H9 (cell line): ENCODE data around the gene RFT1. TPM values are rescaled to one million over a fixed set of nuclear protein-coding genes. Genes with fewer than 3 reads are reported as not detected.

ENCODE experiments used
- DNase-seq: peaks from one replicate; pipeline ENCODE4 v3.0.0-alpha.2; 2017
- H2AFZ ChIP-seq: one replicate; pipeline ENCODE4 v1.6.1; 2013; ENCODE audit warnings: mild to moderate bottlenecking, low read length, control low read depth, moderate library complexity
- H2AK5ac ChIP-seq: 2 replicates; pipeline ENCODE4 v1.6.1; 2013; ENCODE audit warnings: low read length, control low read depth, mixed read lengths; ENCODE audit not compliant: insufficient read length
- H2BK120ac ChIP-seq: one replicate; pipeline ENCODE4 v1.6.1; 2013; ENCODE audit warnings: low read depth, mild to moderate bottlenecking, low read length, control low read depth, inconsistent platforms; ENCODE audit not compliant: poor library complexity, severe bottlenecking
- H2BK12ac ChIP-seq: 2 replicates; pipeline ENCODE4 v1.6.1; 2013; ENCODE audit warnings: low read length, control low read depth, mixed read lengths, low read depth; ENCODE audit not compliant: insufficient read length
- H2BK15ac ChIP-seq: 2 replicates; pipeline ENCODE4 v1.6.1; 2013; ENCODE audit warnings: low read depth, low read length, control low read depth
- H2BK20ac ChIP-seq: one replicate; pipeline ENCODE4 v1.6.1; 2013; ENCODE audit warnings: low read depth, mild to moderate bottlenecking, low read length, control low read depth, inconsistent platforms; ENCODE audit not compliant: poor library complexity, severe bottlenecking
- H2BK5ac ChIP-seq: 2 replicates; pipeline ENCODE4 v1.6.1; 2013; ENCODE audit warnings: low read length, control low read depth, mixed read lengths; ENCODE audit not compliant: insufficient read length
- H3K14ac ChIP-seq: 2 replicates; pipeline ENCODE4 v1.6.1; 2013; ENCODE audit warnings: low read length, control low read depth; ENCODE audit not compliant: insufficient read depth
- H3K18ac ChIP-seq: 2 replicates; pipeline ENCODE4 v1.6.1; 2013; ENCODE audit warnings: low read depth, mild to moderate bottlenecking, mixed read lengths, low read length, control low read depth; ENCODE audit not compliant: insufficient read length
- H3K23ac ChIP-seq: 2 replicates; pipeline ENCODE4 v1.6.1; 2013; ENCODE audit warnings: low read length, control low read depth, mixed read lengths, low read depth; ENCODE audit not compliant: insufficient read length
- H3K23me2 ChIP-seq: 2 replicates; pipeline ENCODE4 v1.6.1; 2013; ENCODE audit warnings: low read depth, mild to moderate bottlenecking, mixed read lengths, low read length, control low read depth; ENCODE audit not compliant: insufficient read length, poor library complexity, severe bottlenecking
- H3K27ac ChIP-seq: 2 replicates; pipeline ENCODE4 v1.5.1; 2013; ENCODE audit warnings: low read length, control low read depth, mixed read lengths, low read depth; ENCODE audit not compliant: insufficient read length
- H3K27me3 ChIP-seq: 2 replicates; pipeline ENCODE4 v1.6.1; 2013; ENCODE audit warnings: low read length, control low read depth, inconsistent platforms; ENCODE audit not compliant: insufficient read depth
- H3K4ac ChIP-seq: 2 replicates; pipeline ENCODE4 v1.6.1; 2013; ENCODE audit warnings: low read depth, mild to moderate bottlenecking, control low read depth, inconsistent platforms, low read length, moderate library complexity
- H3K4me1 ChIP-seq: 2 replicates; pipeline ENCODE4 v1.6.1; 2013; ENCODE audit warnings: low read length, control low read depth, inconsistent platforms; ENCODE audit not compliant: insufficient read depth
- H3K4me2 ChIP-seq: 2 replicates; pipeline ENCODE4 v1.6.1; 2013; ENCODE audit warnings: low read length, control low read depth, mixed read lengths; ENCODE audit not compliant: insufficient read length, insufficient read depth
- H3K56ac ChIP-seq: 2 replicates; pipeline ENCODE4 v1.6.1; 2013; ENCODE audit warnings: low read depth, mild to moderate bottlenecking, mixed read lengths, low read length, control low read depth; ENCODE audit not compliant: insufficient read length
- H3K79me1 ChIP-seq: 2 replicates; pipeline ENCODE4 v1.6.1; 2013; ENCODE audit warnings: low read depth, mild to moderate bottlenecking, moderate library complexity, low read length, control low read depth, inconsistent platforms; ENCODE audit not compliant: insufficient read depth, poor library complexity, severe bottlenecking
- H3K79me2 ChIP-seq: 2 replicates; pipeline ENCODE4 v1.6.1; 2013; ENCODE audit warnings: low read length, control low read depth, inconsistent platforms; ENCODE audit not compliant: insufficient read depth
- H3K9ac ChIP-seq: 2 replicates; pipeline ENCODE4 v1.6.1; 2013; ENCODE audit warnings: low read length, control low read depth, mixed read lengths; ENCODE audit not compliant: insufficient read length; ENCODE audit errors: extremely low read depth
- H3K9me3 ChIP-seq: one replicate; pipeline ENCODE4 v1.6.1; 2013; ENCODE audit warnings: low read depth, low read length, inconsistent platforms; ENCODE audit not compliant: control insufficient read depth
- H3T11ph ChIP-seq: one replicate; pipeline ENCODE4 v1.6.1; 2013; ENCODE audit warnings: mild to moderate bottlenecking, low read length, control low read depth, inconsistent platforms
- H4K20me1 ChIP-seq: one replicate; pipeline ENCODE4 v1.6.1; 2013; ENCODE audit not compliant: control insufficient read depth, insufficient read length, insufficient read depth
- H4K5ac ChIP-seq: 2 replicates; pipeline ENCODE4 v1.6.1; 2013; ENCODE audit warnings: low read depth, mild to moderate bottlenecking, mixed read lengths, low read length, control low read depth; ENCODE audit not compliant: insufficient read length
- H4K8ac ChIP-seq: replicated peaks from 2 replicates; pipeline ENCODE4 v1.6.1; 2013; ENCODE audit warnings: low read length, control low read depth, mixed read lengths, low read depth; ENCODE audit not compliant: insufficient read length
- H4K91ac ChIP-seq: 2 replicates; pipeline ENCODE4 v1.6.1; 2013; ENCODE audit warnings: low read depth, mild to moderate bottlenecking, moderate library complexity, mixed read lengths, low read length, control low read depth; ENCODE audit not compliant: insufficient read length
- H3K27ac Mint-ChIP-seq, 3 experiments: 2 replicates in 2 of 3; 3 replicates in 1 of 3; pipeline ENCODE4 v1.8.0; 2020 to 2021; ENCODE audit warnings: mixed read lengths in 3 of 3, mild to moderate bottlenecking in 1 of 3, moderate library complexity in 1 of 3
- H3K27me3 Mint-ChIP-seq: 2 replicates; pipeline ENCODE4 v1.8.0; 2021; ENCODE audit warnings: low read depth, mild to moderate bottlenecking, moderate library complexity, mixed read lengths
- H3K36me3 Mint-ChIP-seq, 3 experiments: 2 replicates in 2 of 3; 3 replicates in 1 of 3; pipeline ENCODE4 v1.8.0; 2020 to 2021; ENCODE audit warnings: low read depth in 3 of 3, mixed read lengths in 3 of 3; ENCODE audit not compliant: insufficient read depth in 1 of 3
- H3K4me1 Mint-ChIP-seq, 2 experiments: 2 replicates each; pipeline ENCODE4 v1.8.0; 2020; ENCODE audit warnings: mixed read lengths in 2 of 2
- H3K4me3 Mint-ChIP-seq, 2 experiments: 2 replicates in 1 of 2; 3 replicates in 1 of 2; pipeline ENCODE4 v1.8.0; 2020 to 2021; ENCODE audit warnings: mild to moderate bottlenecking in 2 of 2, mixed read lengths in 2 of 2, moderate library complexity in 1 of 2
- H3K9me3 Mint-ChIP-seq, 2 experiments: 2 replicates in 1 of 2; 3 replicates in 1 of 2; pipeline ENCODE4 v1.8.0; 2020; ENCODE audit warnings: mild to moderate bottlenecking in 2 of 2, mixed read lengths in 2 of 2, moderate library complexity in 1 of 2
- CTCF ChIP-seq: fragments of 200-600 bp; sonication (generic); conservative IDR thresholded peaks from 3 replicates; pipeline ENCODE4 v1.8.0; 2021; ENCODE audit warnings: antibody characterized with exemption, mild to moderate bottlenecking
- WGBS: extraction: QIAGEN DNeasy Blood & Tissue Kit; methylation state at CpG from one replicate; pipeline ENCODE4 v1.1.7; 2013; ENCODE audit warnings: missing lambda C conversion rate, low lambda C conversion rate, mixed read lengths; ENCODE audit not compliant: insufficient read length; ENCODE audit errors: extremely low coverage; 5-methylcytosine and 5-hydroxymethylcytosine counted together
- total RNA-seq: library from RNA; stranded (reverse); gene quantifications from 2 replicates; pipeline ENCODE4 v1.2.1, GENCODE V29; 2021

Gene RFT1
- total RNA-seq, 1 experiment from 2014 or later, result 24.1 TPM

- Histone ChIP-seq H3K4ac (no peak overlapping the region), H4K20me1 (no peaks in the 10 kb centered on the region), H2BK5ac (no peak overlapping the region), H3K9ac (no peak overlapping the region), H2BK120ac (no peak overlapping the region), H3K14ac (no peak overlapping the region), H2BK15ac (no peak overlapping the region), H2BK12ac (no peak overlapping the region), H3K18ac (no peak overlapping the region), H3K4me1 (no peaks in the 10 kb centered on the region), H3T11ph (no peak overlapping the region), H2AFZ (no peak overlapping the region), H2AK5ac (no peak overlapping the region), H4K91ac (no peak overlapping the region), H3K9me3 (no peaks in the 10 kb centered on the region), H3K23ac (no peak overlapping the region), H4K8ac (no peak overlapping the region), H3K79me1 (no peaks in the 10 kb centered on the region), H3K56ac (no peak overlapping the region), H3K79me2 (no peaks in the 10 kb centered on the region), H4K5ac (no peak overlapping the region), H2BK20ac (no peak overlapping the region), H3K27ac (no peak overlapping the region), H3K27me3 (no peaks in the 10 kb centered on the region), H3K23me2 (no peaks in the 10 kb centered on the region), H3K4me2 (no peak overlapping the region)
- H3K4me1 Mint-ChIP-seq, result peaks cover 6% of the 10 kb centered on the region in 2 experiments; a peak in 3 of 4 replicates
- no peaks in the 10 kb centered on the region for H3K9me3 Mint-ChIP-seq
- H3K36me3 Mint-ChIP-seq, result no peaks in the 10 kb centered on the region
- H3K4me3 Mint-ChIP-seq, result no peak overlapping the region
- H3K27me3 Mint-ChIP-seq, result peaks cover 3% of the 10 kb centered on the region; the same call in 1 of the 2 replicates
- no CpG with 5 or more reads among the region's 4 CpGs for WGBS
- H3K27ac Mint-ChIP-seq, result no peak overlapping the region
- DNase-seq, result no peak
- no peak for TF ChIP-seq CTCF
These were observed 14.2 kb upstream of the RFT1 start for GRCh38 chr3:53144446-53144845.
